Breast epithelium (tissue), 3 donors: ENCODE results near the gene CAMTA1.

Source experiments
- CTCF ChIP-seq, 3 donors: fragments of 450-650 bp; IDR thresholded peaks; one replicate each; pipeline ENCODE4 v1.5.1; 2016 to 2017; ENCODE audit warnings: antibody characterized with exemption in 3 of 3, mild to moderate bottlenecking in 3 of 3, moderate library complexity in 3 of 3
- POLR2A ChIP-seq: fragments of 450-650 bp; IDR thresholded peaks from one replicate; pipeline ENCODE4 v1.6.1; 2016; ENCODE audit warnings: antibody characterized with exemption, mild to moderate bottlenecking, moderate library complexity
- POLR2AphosphoS5 ChIP-seq, 3 donors: sonication (generic); formaldehyde crosslinking; IDR thresholded peaks; one replicate each; pipeline ENCODE4 v1.6.1; 2017; ENCODE audit warnings: antibody characterized with exemption in 3 of 3

- TF ChIP-seq CTCF (IDR thresholded peaks at IDR 0.05): no peak
- no peak for TF ChIP-seq POLR2AphosphoS5 (IDR thresholded peaks at IDR 0.05)
- no peak for TF ChIP-seq POLR2A
Observed at GRCh38 chr1:6924891-6925290, 139.6 kb downstream of the CAMTA1 start.
